MM.1S (cell line): ENCODE data around the gene BCKDK.
A peak's percentile ranks its signal among the peaks of the same experiment; 100 is the strongest.

Source experiments
- DNase-seq: peaks from one replicate; pipeline ENCODE4 v3.0.0-alpha.2; 2015
- H2AFZ ChIP-seq: fragments of 300-600 bp; sonication (generic); 2 replicates; pipeline ENCODE4 v1.6.0; 2016; ENCODE audit warnings: antibody characterized with exemption, low read length
- H3F3A ChIP-seq: fragments of 300-600 bp; sonication (generic); 2 replicates; pipeline ENCODE4 v1.6.1; 2016; ENCODE audit warnings: mild to moderate bottlenecking, antibody characterized with exemption, low read length, moderate library complexity, mixed read lengths; ENCODE audit not compliant: insufficient read depth
- H3K27ac ChIP-seq: fragments of 300-600 bp; sonication (generic); 2 replicates; pipeline ENCODE4 v1.5.1; 2016; ENCODE audit warnings: mild to moderate bottlenecking, low read length
- H3K27me3 ChIP-seq: fragments of 300-600 bp; sonication (generic); replicated peaks from 2 replicates; pipeline ENCODE4 v1.6.0; 2016; ENCODE audit warnings: low read length; ENCODE audit not compliant: insufficient read depth
- H3K36me3 ChIP-seq: fragments of 300-600 bp; sonication (generic); replicated peaks from 2 replicates; pipeline ENCODE4 v1.6.1; 2016; ENCODE audit warnings: mild to moderate bottlenecking, low read length, mixed read lengths; ENCODE audit not compliant: insufficient read depth
- H3K4me1 ChIP-seq: fragments of 300-600 bp; sonication (generic); 2 replicates; pipeline ENCODE4 v1.6.1; 2016; ENCODE audit warnings: low read length, mixed read lengths
- H3K4me2 ChIP-seq: fragments of 300-600 bp; sonication (generic); 2 replicates; pipeline ENCODE4 v1.6.0; 2016; ENCODE audit warnings: low read depth, low read length
- H3K4me3 ChIP-seq: fragments of 300-600 bp; sonication (generic); 2 replicates; pipeline ENCODE4 v1.5.1; 2016; ENCODE audit warnings: low read length, mixed read lengths
- H3K79me2 ChIP-seq: fragments of 300-600 bp; sonication (generic); 2 replicates; pipeline ENCODE4 v1.6.1; 2016; ENCODE audit warnings: mixed run types, low read length, mixed read lengths
- H3K9ac ChIP-seq: fragments of 300-600 bp; sonication (generic); 2 replicates; pipeline ENCODE4 v1.6.1; 2016; ENCODE audit warnings: low read length, mixed read lengths
- H3K9me2 ChIP-seq: fragments of 300-600 bp; sonication (generic); replicated peaks from 2 replicates; pipeline ENCODE4 v1.6.1; 2016; ENCODE audit warnings: mild to moderate bottlenecking, low read length, mixed read lengths; ENCODE audit not compliant: insufficient read depth
- H3K9me3 ChIP-seq: fragments of 300-600 bp; sonication (generic); replicated peaks from 2 replicates; pipeline ENCODE4 v1.6.1; 2016; ENCODE audit warnings: mild to moderate bottlenecking, low read length, mixed read lengths; ENCODE audit not compliant: insufficient read depth
- H4K20me1 ChIP-seq: fragments of 300-600 bp; sonication (generic); 2 replicates; pipeline ENCODE4 v1.6.1; 2016; ENCODE audit warnings: mild to moderate bottlenecking, low read length, moderate library complexity, mixed read lengths; ENCODE audit not compliant: insufficient read depth
- EZH2 ChIP-seq: fragments of 300-600 bp; sonication (generic); optimal IDR thresholded peaks from 2 replicates; pipeline ENCODE3; 2017; ENCODE audit warnings: low read depth, mild to moderate bottlenecking, antibody characterized with exemption, low read length, mixed read lengths
- EZH2phosphoT487 ChIP-seq: fragments of 300-600 bp; sonication (generic); IDR thresholded peaks from 2 replicates; pipeline ENCODE4 v1.6.1; 2018; ENCODE audit warnings: antibody characterized with exemption, low read length
- TF ChIP-seq, protein P1 (sequence below): fragments of 300-600 bp; sonication (generic); IDR thresholded peaks from 2 replicates; pipeline ENCODE4 v1.5.1; 2016; ENCODE audit warnings: antibody characterized with exemption, low read length, mixed read lengths

The BCKDK gene

DNA sequence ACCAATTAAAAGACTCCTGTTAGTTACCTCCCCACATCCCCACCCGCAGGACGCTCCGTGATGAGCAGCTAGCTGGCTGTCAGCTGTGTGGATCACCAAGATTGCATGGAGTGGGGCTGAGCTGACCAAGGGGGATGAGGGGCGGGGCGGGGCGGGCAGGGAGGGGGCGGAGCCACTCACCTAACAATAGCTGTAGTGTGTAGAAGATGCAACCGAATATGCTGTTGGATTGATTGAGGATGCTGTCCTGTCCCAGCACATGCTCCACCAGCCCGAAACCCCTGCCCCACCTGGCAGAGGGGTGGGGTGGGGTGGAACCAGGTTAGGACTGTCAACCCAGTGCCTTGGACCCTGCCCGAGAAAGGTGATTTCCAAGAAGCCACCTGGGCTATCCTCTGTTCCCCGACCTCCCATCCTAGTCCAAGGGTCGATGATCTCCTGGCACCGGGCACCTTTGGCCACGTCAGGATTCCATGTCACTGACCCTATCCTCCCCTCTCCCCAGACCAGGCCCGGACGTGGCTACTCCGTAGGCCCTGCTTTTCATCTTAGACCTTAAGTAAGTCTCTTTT lies 15.0 kb upstream of the BCKDK start:
- no peak overlapping the region for H3K9ac ChIP-seq
- no peak overlapping the region for H3K27ac ChIP-seq
- H3K9me2 ChIP-seq = no peaks in the 10 kb centered on the region
- no peaks in the 10 kb centered on the region for H3K9me3 ChIP-seq
- peak overlapping the region; percentile 93; the same call in 1 of the 2 replicates for H3K4me2 ChIP-seq
- peaks cover 4% of the 10 kb centered on the region for H3F3A ChIP-seq
- no peak overlapping the region for H2AFZ ChIP-seq
- no peaks in the 10 kb centered on the region for H3K4me1 ChIP-seq
- no peak overlapping the region for H3K4me3 ChIP-seq
- H3K36me3 ChIP-seq = no peaks in the 10 kb centered on the region
- no peaks in the 10 kb centered on the region for H4K20me1 ChIP-seq
- TF ChIP-seq, protein P1, sequence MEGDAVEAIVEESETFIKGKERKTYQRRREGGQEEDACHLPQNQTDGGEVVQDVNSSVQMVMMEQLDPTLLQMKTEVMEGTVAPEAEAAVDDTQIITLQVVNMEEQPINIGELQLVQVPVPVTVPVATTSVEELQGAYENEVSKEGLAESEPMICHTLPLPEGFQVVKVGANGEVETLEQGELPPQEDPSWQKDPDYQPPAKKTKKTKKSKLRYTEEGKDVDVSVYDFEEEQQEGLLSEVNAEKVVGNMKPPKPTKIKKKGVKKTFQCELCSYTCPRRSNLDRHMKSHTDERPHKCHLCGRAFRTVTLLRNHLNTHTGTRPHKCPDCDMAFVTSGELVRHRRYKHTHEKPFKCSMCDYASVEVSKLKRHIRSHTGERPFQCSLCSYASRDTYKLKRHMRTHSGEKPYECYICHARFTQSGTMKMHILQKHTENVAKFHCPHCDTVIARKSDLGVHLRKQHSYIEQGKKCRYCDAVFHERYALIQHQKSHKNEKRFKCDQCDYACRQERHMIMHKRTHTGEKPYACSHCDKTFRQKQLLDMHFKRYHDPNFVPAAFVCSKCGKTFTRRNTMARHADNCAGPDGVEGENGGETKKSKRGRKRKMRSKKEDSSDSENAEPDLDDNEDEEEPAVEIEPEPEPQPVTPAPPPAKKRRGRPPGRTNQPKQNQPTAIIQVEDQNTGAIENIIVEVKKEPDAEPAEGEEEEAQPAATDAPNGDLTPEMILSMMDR = no peak
- TF ChIP-seq EZH2phosphoT487 (no peak), EZH2 (no peak)
- DNase-seq = no peak
- H3K27me3 ChIP-seq = peaks cover 4% of the 10 kb centered on the region
- H3K79me2 ChIP-seq = peaks cover 20% of the 10 kb centered on the region

DNA sequence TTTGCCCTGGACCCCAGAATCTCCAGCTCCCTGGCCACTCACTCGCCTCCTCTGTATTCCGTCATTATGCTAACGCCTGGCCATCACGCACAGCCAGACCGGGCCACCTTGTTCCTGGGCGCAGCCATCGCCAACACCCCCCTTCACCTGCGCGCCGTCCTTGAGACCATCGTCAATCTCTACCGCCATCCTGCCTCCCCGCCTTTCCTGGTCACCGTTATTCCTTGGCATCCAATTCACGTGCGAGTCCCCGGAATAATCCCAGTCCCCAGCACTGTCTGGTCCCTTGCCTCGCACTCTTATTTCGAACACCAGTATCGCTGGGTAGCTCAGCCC lies 14.1 kb upstream of the BCKDK start:
- H3K4me3 ChIP-seq = peak overlapping the region; percentile 94
- DNase-seq = no peak
- peak overlapping the region; percentile 93 for H3K4me2 ChIP-seq

DNA sequence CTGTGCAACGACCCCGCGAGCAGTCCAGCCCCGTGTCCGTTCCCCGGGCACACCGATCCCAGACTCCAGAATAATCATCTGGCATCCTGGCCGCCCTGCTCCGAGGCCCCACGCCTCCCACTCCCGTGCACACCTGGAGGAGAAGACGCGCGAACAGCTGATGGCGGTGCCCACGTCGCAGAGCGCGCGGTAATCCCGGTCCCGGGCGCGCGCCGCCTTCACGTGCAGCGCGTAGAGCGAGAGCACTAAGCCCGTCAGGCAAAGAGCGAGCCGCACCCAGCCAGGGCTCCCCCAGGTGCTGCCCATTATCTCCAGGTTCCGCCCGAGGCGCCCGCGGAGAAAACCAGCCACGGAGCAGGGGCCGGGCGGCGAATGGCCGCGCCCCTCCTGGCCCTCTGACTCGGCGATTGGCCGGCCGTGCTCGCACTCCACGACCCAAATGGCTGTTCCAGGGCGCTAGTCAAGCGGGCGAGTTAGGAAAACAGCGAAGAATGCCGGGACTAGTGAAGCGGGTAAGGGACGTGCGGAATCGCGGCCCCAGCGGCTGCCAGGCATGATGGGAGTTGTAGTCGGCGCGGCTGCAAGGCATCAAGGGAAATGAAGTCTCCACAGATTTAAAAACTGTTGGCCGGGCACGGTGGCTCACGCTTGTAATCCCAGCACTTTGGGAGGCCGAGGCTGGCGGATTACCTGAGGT lies 13.6 kb upstream of the BCKDK start, which contains the start of gene VKORC1:
Gene VKORC1, minus strand, starts transcription at position 374 of the 697 bp plus-strand sequence. Its CDS starts 68 bp downstream, at position 306.
- peak within 1 kb of the TSS; percentile 69; the same call in 1 of the 2 replicates for H3K27ac ChIP-seq
- peak within 1 kb of the TSS; percentile 94 for H3K4me3 ChIP-seq
- peaks cover 20% of the 10 kb centered on the region for H3K79me2 ChIP-seq
- H3K9me3 ChIP-seq = no peaks in the 10 kb centered on the region
- no peaks in the 10 kb centered on the region for H3K9me2 ChIP-seq
- H3K4me1 ChIP-seq = no peaks in the 10 kb centered on the region
- H3K36me3 ChIP-seq = no peaks in the 10 kb centered on the region
- peak within 1 kb of the TSS; percentile 74 for H3K9ac ChIP-seq
- peak within 1 kb of the TSS; percentile 98 for H2AFZ ChIP-seq
- H3F3A ChIP-seq = peaks cover 4% of the 10 kb centered on the region
- H3K27me3 ChIP-seq = peaks cover 15% of the 10 kb centered on the region
- peak within 1 kb of the TSS; percentile 93 for H3K4me2 ChIP-seq
- no peaks in the 10 kb centered on the region for H4K20me1 ChIP-seq
- peak; percentile 96 for DNase-seq
- TF ChIP-seq, protein P1 = no peak
- TF ChIP-seq EZH2phosphoT487 (no peak), EZH2 (no peak)

More for the DNA sequence above, 14.1 kb upstream of the BCKDK start:
- Histone ChIP-seq H3K9me3 (no peaks in the 10 kb centered on the region), H3K79me2 (peaks cover 20% of the 10 kb centered on the region), H3F3A (peaks cover 4% of the 10 kb centered on the region), H3K27me3 (peaks cover 12% of the 10 kb centered on the region), H3K36me3 (no peaks in the 10 kb centered on the region), H3K27ac (peak overlapping the region; percentile 69; the same call in 1 of the 2 replicates), H4K20me1 (no peaks in the 10 kb centered on the region), H3K4me1 (no peaks in the 10 kb centered on the region), H3K9me2 (no peaks in the 10 kb centered on the region), H2AFZ (peak overlapping the region; percentile 98), H3K9ac (peak overlapping the region; percentile 74)
- TF ChIP-seq EZH2phosphoT487 = no peak
- TF ChIP-seq, protein P1 = no peak
- TF ChIP-seq EZH2 = no peak
